Neutrophil (primary cell): Measurements from ENCODE around the gene FLT1.

Source experiments
- H3K27ac ChIP-seq: fragments of 200-600 bp; sonication (generic); 2 replicates; pipeline ENCODE4 v1.5.1; 2016; ENCODE audit warnings: mild to moderate bottlenecking, moderate library complexity
- H3K27me3 ChIP-seq: fragments of 200-600 bp; sonication (generic); 2 replicates; pipeline ENCODE4 v1.6.0; 2016; ENCODE audit warnings: mild to moderate bottlenecking
- H3K36me3 ChIP-seq: fragments of 200-600 bp; sonication (generic); 2 replicates; pipeline ENCODE4 v1.5.1; 2017
- H3K4me1 ChIP-seq, 2 experiments: fragments of 200-600 bp in 1 of 2; sonication (generic) in 1 of 2; 1 replicate in 1 of 2; 2 replicates in 1 of 2; pipeline versions ENCODE4 v1.5.1 to v1.6.1; 2013 to 2016; ENCODE audit warnings: low read depth in 1 of 2, low read length in 1 of 2, mild to moderate bottlenecking in 1 of 2, moderate library complexity in 1 of 2; ENCODE audit not compliant: control insufficient read depth in 1 of 2, insufficient read depth in 1 of 2
- H3K4me3 ChIP-seq, 2 experiments: fragments of 200-600 bp in 1 of 2; sonication (generic) in 1 of 2; 1 replicate in 1 of 2; 2 replicates in 1 of 2; pipeline ENCODE4 v1.5.1; 2013 to 2016; ENCODE audit warnings: low read depth in 1 of 2, low read length in 1 of 2, mild to moderate bottlenecking in 1 of 2, moderate library complexity in 1 of 2
- H3K9me3 ChIP-seq: fragments of 200-600 bp; sonication (generic); 2 replicates; pipeline ENCODE4 v1.5.1; 2016
- TF ChIP-seq, protein P1 (sequence below): fragments of 200-600 bp; sonication (generic); IDR thresholded peaks from 2 replicates; pipeline ENCODE4 v1.5.1; 2016; ENCODE audit warnings: antibody characterized with exemption

FLT1 gene

DNA sequence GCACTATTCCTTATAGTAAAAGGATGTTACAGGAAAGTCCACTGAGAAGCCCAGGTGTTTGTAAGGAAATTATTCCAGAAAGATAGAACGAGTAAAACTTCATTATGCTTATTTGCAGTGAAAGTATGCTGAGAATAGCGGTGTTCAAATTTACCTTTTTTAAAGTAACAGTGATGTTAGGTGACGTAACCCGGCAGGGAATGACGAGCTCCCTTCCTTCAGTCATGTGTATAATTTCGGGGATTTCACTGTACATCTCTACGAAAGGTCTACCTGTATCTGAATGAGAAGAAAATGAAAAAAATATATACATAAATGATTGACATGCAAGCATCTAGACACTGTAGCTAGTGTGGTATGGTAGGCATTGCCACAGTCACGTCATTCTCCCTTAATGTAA lies 56.9 kb downstream of the FLT1 start:
- peaks cover 27% of the 10 kb centered on the region for H3K27me3 ChIP-seq
- no peaks in the 10 kb centered on the region for H3K36me3 ChIP-seq
- no peak overlapping the region for H3K27ac ChIP-seq
- H3K4me1 ChIP-seq = no peaks in the 10 kb centered on the region
- TF ChIP-seq, protein P1, sequence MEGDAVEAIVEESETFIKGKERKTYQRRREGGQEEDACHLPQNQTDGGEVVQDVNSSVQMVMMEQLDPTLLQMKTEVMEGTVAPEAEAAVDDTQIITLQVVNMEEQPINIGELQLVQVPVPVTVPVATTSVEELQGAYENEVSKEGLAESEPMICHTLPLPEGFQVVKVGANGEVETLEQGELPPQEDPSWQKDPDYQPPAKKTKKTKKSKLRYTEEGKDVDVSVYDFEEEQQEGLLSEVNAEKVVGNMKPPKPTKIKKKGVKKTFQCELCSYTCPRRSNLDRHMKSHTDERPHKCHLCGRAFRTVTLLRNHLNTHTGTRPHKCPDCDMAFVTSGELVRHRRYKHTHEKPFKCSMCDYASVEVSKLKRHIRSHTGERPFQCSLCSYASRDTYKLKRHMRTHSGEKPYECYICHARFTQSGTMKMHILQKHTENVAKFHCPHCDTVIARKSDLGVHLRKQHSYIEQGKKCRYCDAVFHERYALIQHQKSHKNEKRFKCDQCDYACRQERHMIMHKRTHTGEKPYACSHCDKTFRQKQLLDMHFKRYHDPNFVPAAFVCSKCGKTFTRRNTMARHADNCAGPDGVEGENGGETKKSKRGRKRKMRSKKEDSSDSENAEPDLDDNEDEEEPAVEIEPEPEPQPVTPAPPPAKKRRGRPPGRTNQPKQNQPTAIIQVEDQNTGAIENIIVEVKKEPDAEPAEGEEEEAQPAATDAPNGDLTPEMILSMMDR = no peak
- H3K9me3 ChIP-seq = no peaks in the 10 kb centered on the region
- no peak overlapping the region for H3K4me3 ChIP-seq

DNA sequence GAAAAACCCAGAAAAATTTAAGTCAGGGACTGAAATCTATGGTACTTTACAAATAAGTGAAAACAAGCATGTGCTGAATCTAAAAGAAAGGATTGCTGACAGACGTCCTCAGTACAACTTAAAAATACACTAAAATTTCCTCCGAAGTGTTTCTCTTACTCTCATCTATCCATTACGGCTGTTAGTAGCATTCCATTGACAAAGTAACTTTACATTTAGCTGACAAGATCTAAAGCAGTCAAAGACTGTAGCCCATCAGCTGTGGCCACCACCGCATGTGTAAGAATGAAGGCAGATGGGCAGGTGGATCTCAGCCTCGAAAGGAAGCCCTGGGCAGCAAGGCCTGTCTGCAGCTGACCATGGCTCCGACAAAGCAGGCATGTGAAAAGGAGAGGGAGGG lies 59.0 kb downstream of the FLT1 start:
- H3K27me3 ChIP-seq = peaks cover 37% of the 10 kb centered on the region
- no peak overlapping the region for H3K27ac ChIP-seq
- H3K4me3 ChIP-seq = no peak overlapping the region
- TF ChIP-seq, protein P1 = no peak
- H3K36me3 ChIP-seq = no peaks in the 10 kb centered on the region
- no peaks in the 10 kb centered on the region for H3K4me1 ChIP-seq
- no peaks in the 10 kb centered on the region for H3K9me3 ChIP-seq

DNA sequence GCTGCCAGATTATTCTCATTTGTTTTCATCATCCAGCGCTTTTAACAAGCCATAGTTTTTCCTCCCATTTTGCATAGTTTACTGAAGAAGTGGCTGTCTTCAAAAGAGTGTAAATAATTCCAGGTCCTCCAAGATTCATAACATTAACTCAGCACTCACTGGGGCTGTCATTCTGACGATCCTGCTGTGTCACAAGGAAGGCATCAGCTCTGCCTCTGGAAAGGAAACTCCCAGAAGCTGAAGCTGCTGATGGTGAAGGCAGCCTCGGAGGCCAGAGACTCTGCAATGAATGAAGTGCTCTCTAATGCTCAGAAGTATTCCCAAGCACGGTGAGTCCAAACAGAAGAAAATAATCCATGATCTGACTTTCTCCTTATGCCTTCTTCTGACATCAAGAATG lies 60.0 kb downstream of the FLT1 start:
- TF ChIP-seq, protein P1 = no peak
- Histone ChIP-seq H3K27ac (no peak overlapping the region), H3K4me3 (no peak overlapping the region), H3K36me3 (no peaks in the 10 kb centered on the region), H3K4me1 (peaks cover 0 to under 1% of the 10 kb centered on the region in 2 experiments), H3K27me3 (peaks cover 40% of the 10 kb centered on the region), H3K9me3 (no peaks in the 10 kb centered on the region)

DNA sequence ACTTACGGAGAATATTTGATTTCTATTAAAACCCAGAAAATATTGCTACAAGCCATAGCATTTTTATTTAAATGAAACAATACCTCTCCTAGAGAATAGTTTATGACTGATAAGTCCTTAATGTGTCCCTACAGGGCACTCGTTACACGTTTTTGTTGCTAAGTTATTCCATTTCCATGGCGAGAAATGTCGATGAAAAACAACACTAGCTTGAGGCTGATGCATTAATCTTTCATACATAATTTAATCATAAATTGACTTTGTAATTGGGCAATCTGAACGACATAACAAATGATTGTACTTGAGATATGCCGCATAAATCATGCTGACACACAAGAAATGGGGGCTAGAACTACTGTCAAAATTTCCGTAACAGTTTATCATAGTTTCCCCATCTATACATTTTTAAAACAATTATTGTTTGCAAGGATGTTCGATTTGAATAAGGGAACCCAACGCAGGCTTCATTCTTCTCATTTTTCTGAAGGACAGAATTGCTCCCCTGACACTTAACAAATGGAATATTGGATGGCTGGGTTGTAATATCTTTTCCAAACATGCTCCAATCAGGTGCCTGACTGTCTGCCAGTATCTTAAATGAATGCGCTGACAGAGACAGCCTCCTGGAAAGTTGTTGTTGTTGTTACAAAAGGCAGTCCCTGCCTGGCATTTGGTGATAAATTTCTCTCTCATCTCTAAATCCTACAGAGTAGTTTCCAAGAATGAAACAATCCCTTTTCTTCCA lies 61.9 kb downstream of the FLT1 start:
- Histone ChIP-seq H3K4me3 (no peak overlapping the region), H3K27ac (no peak overlapping the region), H3K4me1 (peaks cover 0 to 7% of the 10 kb centered on the region in 2 experiments), H3K36me3 (no peaks in the 10 kb centered on the region), H3K9me3 (no peaks in the 10 kb centered on the region), H3K27me3 (peaks cover 45% of the 10 kb centered on the region)
- TF ChIP-seq, protein P1 = no peak

DNA sequence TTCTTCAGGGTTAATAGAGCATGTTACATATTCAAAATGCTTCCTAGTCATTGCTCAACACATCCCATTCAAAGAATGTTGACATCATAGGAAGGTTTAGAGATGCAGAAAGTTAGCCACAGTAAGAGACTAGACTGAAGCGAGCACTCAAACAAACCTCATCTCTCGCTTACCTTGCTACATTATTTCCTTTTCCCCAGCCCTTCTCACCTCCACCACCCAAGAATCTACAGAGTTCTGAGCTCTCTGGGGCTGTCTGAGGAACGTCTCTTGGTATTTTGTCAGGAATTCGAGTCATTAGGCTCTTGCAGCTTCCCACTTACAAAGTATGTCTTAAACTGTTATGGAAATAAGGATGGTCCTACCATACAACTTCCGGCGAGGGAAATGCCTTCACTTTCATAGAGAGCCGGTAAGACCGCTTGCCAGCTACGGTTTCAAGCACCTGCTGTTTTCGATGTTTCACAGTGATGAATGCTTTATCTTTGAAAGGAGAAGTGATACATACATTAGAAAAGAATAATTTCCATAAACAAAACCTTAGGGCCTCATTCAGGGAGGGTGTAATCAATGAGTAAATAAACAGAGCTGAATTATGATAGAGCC lies 65.1 kb downstream of the FLT1 start:
- Histone ChIP-seq H3K4me3 (no peak overlapping the region), H3K9me3 (no peaks in the 10 kb centered on the region), H3K27me3 (peaks cover 40% of the 10 kb centered on the region), H3K27ac (no peak overlapping the region), H3K36me3 (no peaks in the 10 kb centered on the region), H3K4me1 (peaks cover 0 to 7% of the 10 kb centered on the region in 2 experiments)
- TF ChIP-seq, protein P1 = no peak
